ENCODE data around the gene TOPBP1.

The TOPBP1 gene

DNA sequence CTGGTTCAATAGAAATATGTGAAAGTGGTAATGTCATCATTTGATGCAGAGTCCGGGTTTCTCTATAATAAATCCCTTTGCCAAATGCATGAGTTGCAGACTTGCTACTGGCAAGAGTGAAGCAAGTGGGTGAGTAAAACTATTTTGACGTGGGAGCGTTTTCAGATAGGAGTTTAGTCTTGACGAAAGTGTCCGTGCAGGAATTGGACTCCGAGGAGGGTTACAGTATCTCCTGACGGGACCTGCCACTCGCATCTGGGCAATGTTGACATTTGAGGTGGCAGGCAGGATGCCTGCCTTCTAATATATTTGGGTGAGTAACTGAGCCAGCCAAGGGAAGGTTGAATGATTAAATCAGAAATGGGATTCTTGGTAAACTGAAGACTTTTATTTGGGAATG is 72.2 kb downstream of the TOPBP1 start:
- Histone ChIP-seq H3K27ac (ENCODE audit: low read length) (no peak overlapping the region), H3K9me3 (replicated peaks; ENCODE audit: insufficient read depth, low read length) (no peaks in the 10 kb centered on the region), H3K27me3 (replicated peaks; ENCODE audit: insufficient read depth, low read length) (no peaks in the 10 kb centered on the region), H4K20me1 (ENCODE audit: insufficient read depth, low read length) (peaks cover 55% of the 10 kb centered on the region), H3K9ac (ENCODE audit: low read length) (no peak overlapping the region), H3K4me1 (ENCODE audit: low read length) (no peaks in the 10 kb centered on the region), H3K79me2 (ENCODE audit: low read length) (peaks cover 41% of the 10 kb centered on the region), H3K36me3 (replicated peaks; ENCODE audit: insufficient read depth, low read length) (peaks cover 27% of the 10 kb centered on the region), H3K9me2 (replicated peaks; ENCODE audit: insufficient read depth, low read length) (no peaks in the 10 kb centered on the region), H3K4me3 (ENCODE audit: low read length) (no peak overlapping the region), H2AFZ (ENCODE audit: low read length) (no peak overlapping the region), H3K4me2 (ENCODE audit: low read depth, low read length) (no peak overlapping the region), H3F3A (ENCODE audit: insufficient read depth, low read length) (peaks cover 83% of the 10 kb centered on the region)
- TF ChIP-seq EZH2 (optimal IDR thresholded peaks at IDR 0.05; ENCODE audit: low read depth, low read length) (no peak), EZH2phosphoT487 (IDR thresholded peaks at IDR 0.05; ENCODE audit: low read length) (no peak)
- TF ChIP-seq, protein P1, sequence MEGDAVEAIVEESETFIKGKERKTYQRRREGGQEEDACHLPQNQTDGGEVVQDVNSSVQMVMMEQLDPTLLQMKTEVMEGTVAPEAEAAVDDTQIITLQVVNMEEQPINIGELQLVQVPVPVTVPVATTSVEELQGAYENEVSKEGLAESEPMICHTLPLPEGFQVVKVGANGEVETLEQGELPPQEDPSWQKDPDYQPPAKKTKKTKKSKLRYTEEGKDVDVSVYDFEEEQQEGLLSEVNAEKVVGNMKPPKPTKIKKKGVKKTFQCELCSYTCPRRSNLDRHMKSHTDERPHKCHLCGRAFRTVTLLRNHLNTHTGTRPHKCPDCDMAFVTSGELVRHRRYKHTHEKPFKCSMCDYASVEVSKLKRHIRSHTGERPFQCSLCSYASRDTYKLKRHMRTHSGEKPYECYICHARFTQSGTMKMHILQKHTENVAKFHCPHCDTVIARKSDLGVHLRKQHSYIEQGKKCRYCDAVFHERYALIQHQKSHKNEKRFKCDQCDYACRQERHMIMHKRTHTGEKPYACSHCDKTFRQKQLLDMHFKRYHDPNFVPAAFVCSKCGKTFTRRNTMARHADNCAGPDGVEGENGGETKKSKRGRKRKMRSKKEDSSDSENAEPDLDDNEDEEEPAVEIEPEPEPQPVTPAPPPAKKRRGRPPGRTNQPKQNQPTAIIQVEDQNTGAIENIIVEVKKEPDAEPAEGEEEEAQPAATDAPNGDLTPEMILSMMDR (IDR thresholded peaks at IDR 0.05; ENCODE audit: low read length): no peak
- DNase-seq: no peak

DNA sequence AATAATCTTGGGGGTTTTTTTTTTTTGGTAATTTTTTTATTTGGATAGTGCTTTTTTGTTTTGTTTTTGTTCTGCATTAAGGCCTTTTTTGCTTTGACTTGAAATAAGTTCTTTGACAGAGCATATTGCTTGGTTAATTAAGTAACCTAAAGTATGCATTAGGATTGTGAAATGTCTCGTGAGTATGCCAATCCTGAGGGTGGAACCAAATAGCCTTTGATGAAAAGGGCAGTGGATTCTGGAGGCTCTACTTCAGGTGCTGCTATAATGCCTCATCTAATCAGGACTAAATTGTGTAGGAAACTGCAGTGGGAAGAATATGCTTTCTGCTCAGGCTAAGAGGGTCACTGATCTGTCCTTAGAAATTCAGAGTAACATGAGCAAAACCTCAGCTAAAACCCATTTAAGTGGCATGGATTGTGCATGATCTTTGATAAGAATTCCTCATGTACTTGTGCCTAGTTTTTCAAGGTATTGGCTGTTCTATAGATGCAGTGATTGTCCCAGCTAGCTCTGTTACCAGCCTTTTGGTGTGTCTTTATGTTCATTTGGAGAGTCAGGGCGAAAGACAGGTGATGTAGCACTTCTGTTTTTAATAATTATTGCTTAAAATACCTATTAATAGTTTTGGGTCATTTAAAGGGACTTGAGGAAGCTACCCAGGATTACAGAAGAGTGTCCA is 72.8 kb downstream of the TOPBP1 start:
- TF ChIP-seq, protein P1 (IDR thresholded peaks at IDR 0.05; ENCODE audit: low read length): no peak
- TF ChIP-seq EZH2 (optimal IDR thresholded peaks at IDR 0.05; ENCODE audit: low read depth, low read length): no peak
- TF ChIP-seq EZH2phosphoT487 (IDR thresholded peaks at IDR 0.05; ENCODE audit: low read length): no peak
- Histone ChIP-seq H3K79me2 (ENCODE audit: low read length) (peaks cover 47% of the 10 kb centered on the region), H2AFZ (ENCODE audit: low read length) (no peak overlapping the region), H3K27ac (ENCODE audit: low read length) (no peak overlapping the region), H3F3A (ENCODE audit: insufficient read depth, low read length) (peaks cover 87% of the 10 kb centered on the region), H3K27me3 (replicated peaks; ENCODE audit: insufficient read depth, low read length) (no peaks in the 10 kb centered on the region), H3K4me1 (ENCODE audit: low read length) (no peaks in the 10 kb centered on the region), H3K4me2 (ENCODE audit: low read depth, low read length) (no peak overlapping the region), H3K36me3 (replicated peaks; ENCODE audit: insufficient read depth, low read length) (peaks cover 32% of the 10 kb centered on the region), H3K9ac (ENCODE audit: low read length) (no peak overlapping the region), H3K9me3 (replicated peaks; ENCODE audit: insufficient read depth, low read length) (no peaks in the 10 kb centered on the region), H4K20me1 (ENCODE audit: insufficient read depth, low read length) (peaks cover 60% of the 10 kb centered on the region), H3K4me3 (ENCODE audit: low read length) (no peak overlapping the region), H3K9me2 (replicated peaks; ENCODE audit: insufficient read depth, low read length) (no peaks in the 10 kb centered on the region)
- DNase-seq: no peak

DNA sequence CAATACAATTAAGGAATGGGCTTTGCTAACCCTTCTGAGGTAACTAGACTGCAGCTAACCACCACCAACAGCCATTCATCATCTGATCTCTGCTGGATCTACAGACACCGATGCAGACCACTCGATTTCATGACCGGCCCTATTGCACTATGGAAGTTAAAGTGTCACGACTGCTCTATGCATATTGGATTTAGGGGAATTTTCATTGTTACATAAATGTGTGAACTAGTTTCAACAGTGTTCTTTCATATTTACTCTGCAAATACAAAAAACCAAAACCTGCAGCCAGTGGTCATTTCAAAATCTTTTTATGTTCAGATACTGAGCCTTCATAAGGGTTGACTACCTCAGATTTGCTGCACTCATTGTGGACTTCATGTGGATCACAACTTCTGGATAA is 73.7 kb downstream of the TOPBP1 start:
- H3K79me2 ChIP-seq (ENCODE audit: low read length): peaks cover 56% of the 10 kb centered on the region
- no peak overlapping the region for H3K27ac ChIP-seq (ENCODE audit: low read length)
- no peak overlapping the region for H3K9ac ChIP-seq (ENCODE audit: low read length)
- no peaks in the 10 kb centered on the region for H3K4me1 ChIP-seq (ENCODE audit: low read length)
- H2AFZ ChIP-seq (ENCODE audit: low read length): no peak overlapping the region
- H3K9me2 ChIP-seq (replicated peaks; ENCODE audit: insufficient read depth, low read length): no peaks in the 10 kb centered on the region
- H3K4me3 ChIP-seq (ENCODE audit: low read length): no peak overlapping the region
- no peak for DNase-seq
- H3K27me3 ChIP-seq (replicated peaks; ENCODE audit: insufficient read depth, low read length): no peaks in the 10 kb centered on the region
- H3K4me2 ChIP-seq (ENCODE audit: low read depth, low read length): no peak overlapping the region
- H4K20me1 ChIP-seq (ENCODE audit: insufficient read depth, low read length): peaks cover 69% of the 10 kb centered on the region
- TF ChIP-seq, protein P1 (IDR thresholded peaks at IDR 0.05; ENCODE audit: low read length): no peak
- TF ChIP-seq EZH2 (optimal IDR thresholded peaks at IDR 0.05; ENCODE audit: low read depth, low read length): no peak
- H3K36me3 ChIP-seq (replicated peaks; ENCODE audit: insufficient read depth, low read length): peaks cover 37% of the 10 kb centered on the region
- no peaks in the 10 kb centered on the region for H3K9me3 ChIP-seq (replicated peaks; ENCODE audit: insufficient read depth, low read length)
- H3F3A ChIP-seq (ENCODE audit: insufficient read depth, low read length): peaks cover 88% of the 10 kb centered on the region

Data from MM.1S (cell line).